AG04450 (cell line): ENCODE results near the gene TTC23. TPM values are rescaled to one million over a fixed set of nuclear protein-coding genes. Genes with fewer than 3 reads are reported as not detected.

Experiments used
- CTCF ChIA-PET: fragments of 300-600, 350-600 bp; formaldehyde crosslinking; extraction: SDS; loops from one replicate; lab custom pipeline; 2022; ENCODE audit warnings: antibody characterized with exemption, inconsistent platforms; lab: Charles Lee
- POLR2A ChIA-PET: fragments of 350-600 bp; formaldehyde crosslinking; extraction: SDS; loops from one replicate; lab custom pipeline; 2021; ENCODE audit warnings: antibody characterized with exemption, inconsistent platforms; lab: Yijun Ruan, JAX
- DNase-seq: peaks from one replicate; pipeline ENCODE4 v3.0.0-alpha.2; 2011; ENCODE audit warnings: low read depth, low spot score
- H3K27ac ChIP-seq: one replicate; pipeline ENCODE4 v1.5.1; 2012; ENCODE audit warnings: low read depth, low read length, control low read depth
- H3K27me3 ChIP-seq: one replicate; pipeline ENCODE4 v1.6.0; 2012; ENCODE audit warnings: low read length; ENCODE audit not compliant: control insufficient read depth, insufficient read depth
- H3K4me3 ChIP-seq: 2 replicates; pipeline ENCODE4 v1.5.1; 2011; ENCODE audit warnings: mild to moderate bottlenecking, low read depth, low read length, control low read depth
- H3K9me3 ChIP-seq: 2 replicates; pipeline ENCODE4 v1.5.1; 2012; ENCODE audit warnings: low read length; ENCODE audit not compliant: control insufficient read depth, insufficient read depth
- CTCF ChIP-seq: IDR thresholded peaks from 2 replicates; pipeline ENCODE4 v1.5.1; 2011; ENCODE audit warnings: low read depth, low read length, control low read depth, inconsistent platforms
- polyA plus RNA-seq: library from polyadenylated mRNA; depleted of rRNA; stranded (reverse); fragments of >200 nt; gene quantifications from 2 replicates; pipeline ENCODE4 v1.2.3, GENCODE V29; 2011

TTC23 gene
- polyA plus RNA-seq, 1 experiment: 7.2 TPM

GRCh38 chr15:99165956-99166689, 83.3 kb downstream of the TTC23 start:
- CTCF ChIA-PET: no interaction called here
- POLR2A ChIA-PET: no interaction called here
- H3K27me3 ChIP-seq: no peaks in the 10 kb centered on the region
- no peak for DNase-seq
- no peak overlapping the region for H3K4me3 ChIP-seq
- H3K27ac ChIP-seq: no peak overlapping the region
- no peaks in the 10 kb centered on the region for H3K9me3 ChIP-seq
- TF ChIP-seq CTCF: no peak

GRCh38 chr15:99165020-99165790, 84.2 kb downstream of the TTC23 start:
- H3K9me3 ChIP-seq: no peaks in the 10 kb centered on the region
- TF ChIP-seq CTCF: no peak
- no peak overlapping the region for H3K27ac ChIP-seq
- POLR2A ChIA-PET: no interaction called here
- CTCF ChIA-PET: no interaction called here
- DNase-seq: no peak
- H3K4me3 ChIP-seq: no peak overlapping the region
- H3K27me3 ChIP-seq: no peaks in the 10 kb centered on the region

GRCh38 chr15:99164119-99164518, 85.3 kb downstream of the TTC23 start:
- Histone ChIP-seq H3K27ac (no peak overlapping the region), H3K4me3 (no peak overlapping the region), H3K9me3 (no peaks in the 10 kb centered on the region), H3K27me3 (no peaks in the 10 kb centered on the region)
- ChIA-PET POLR2A (no interaction called here), CTCF (no interaction called here)
- DNase-seq: no peak
- TF ChIP-seq CTCF: no peak

GRCh38 chr15:99163271-99164062, 85.9 kb downstream of the TTC23 start:
- no peaks in the 10 kb centered on the region for H3K27me3 ChIP-seq
- CTCF ChIA-PET: interaction anchor here (0.5 to 1.2 kb wide), 2 partner anchors 50 to 63 kb away, joined by 4 read pairs; no protein-coding TSS in a partner anchor
- no peak overlapping the region for H3K27ac ChIP-seq
- POLR2A ChIA-PET: no interaction called here
- TF ChIP-seq CTCF: no peak
- no peaks in the 10 kb centered on the region; the same call in 1 of the 2 replicates for H3K9me3 ChIP-seq
- no peak overlapping the region for H3K4me3 ChIP-seq
- no peak for DNase-seq
